Osteoblast (primary cell): ENCODE results near the gene GLRX5. TPM values are rescaled to one million over a fixed set of nuclear protein-coding genes. Genes with fewer than 3 reads are reported as not detected.

Experiments
- DNase-seq: peaks from one replicate; pipeline ENCODE4 v3.0.0; 2011; ENCODE audit warnings: low spot score, mixed read lengths; ENCODE audit not compliant: insufficient read length; ENCODE audit errors: missing footprints
- H2AFZ ChIP-seq: 2 replicates; pipeline ENCODE4 v1.6.0; 2011; ENCODE audit warnings: mild to moderate bottlenecking, low read length
- H3K27ac ChIP-seq: 2 replicates; pipeline ENCODE4 v1.5.1; 2011; ENCODE audit warnings: mild to moderate bottlenecking, low read depth, low read length, moderate library complexity
- H3K27me3 ChIP-seq: 2 replicates; pipeline ENCODE4 v1.6.0; 2012; ENCODE audit warnings: mild to moderate bottlenecking, control low read depth, inconsistent platforms, low read length, moderate library complexity; ENCODE audit not compliant: insufficient read depth
- H3K36me3 ChIP-seq: 2 replicates; pipeline ENCODE4 v1.5.1; 2011; ENCODE audit warnings: mild to moderate bottlenecking, low read length, control low read depth, moderate library complexity; ENCODE audit not compliant: insufficient read depth
- H3K4me1 ChIP-seq: 2 replicates; pipeline ENCODE4 v1.5.1; 2011; ENCODE audit warnings: mild to moderate bottlenecking, low read length, control low read depth, moderate library complexity; ENCODE audit not compliant: insufficient read depth
- H3K4me2 ChIP-seq: 2 replicates; pipeline ENCODE4 v1.6.0; 2011; ENCODE audit warnings: mild to moderate bottlenecking, low read length; ENCODE audit not compliant: insufficient read depth
- H3K4me3 ChIP-seq: fragments of 200-600 bp; sonication (generic); 3 replicates; pipeline ENCODE4 v1.5.1; 2012; ENCODE audit warnings: mild to moderate bottlenecking, low read length, inconsistent platforms; ENCODE audit not compliant: insufficient read depth
- H3K79me2 ChIP-seq: 2 replicates; pipeline ENCODE4 v1.6.0; 2012; ENCODE audit warnings: mild to moderate bottlenecking, low read length, control low read depth, inconsistent platforms; ENCODE audit not compliant: insufficient read depth
- H3K9me3 ChIP-seq: 2 replicates; pipeline ENCODE4 v1.5.1; 2011; ENCODE audit warnings: low read depth, low read length, control low read depth
- H4K20me1 ChIP-seq: 2 replicates; pipeline ENCODE4 v1.6.0; 2012; ENCODE audit warnings: mild to moderate bottlenecking, low read length, control low read depth; ENCODE audit not compliant: insufficient read depth
- total RNA-seq: library from RNA; depleted of rRNA; stranded (reverse); fragments of >200 nt; gene quantifications from 2 replicates; pipeline ENCODE4 v1.2.3, GENCODE V29; 2012
- TF ChIP-seq, protein P1 (sequence below): IDR thresholded peaks from 2 replicates; pipeline ENCODE4 v1.5.1; 2011; ENCODE audit warnings: mild to moderate bottlenecking, low read depth, low read length, moderate library complexity; ENCODE audit errors: extremely low read depth

GLRX5 gene
- total RNA-seq, 1 donor, result 19.9 TPM

DNA sequence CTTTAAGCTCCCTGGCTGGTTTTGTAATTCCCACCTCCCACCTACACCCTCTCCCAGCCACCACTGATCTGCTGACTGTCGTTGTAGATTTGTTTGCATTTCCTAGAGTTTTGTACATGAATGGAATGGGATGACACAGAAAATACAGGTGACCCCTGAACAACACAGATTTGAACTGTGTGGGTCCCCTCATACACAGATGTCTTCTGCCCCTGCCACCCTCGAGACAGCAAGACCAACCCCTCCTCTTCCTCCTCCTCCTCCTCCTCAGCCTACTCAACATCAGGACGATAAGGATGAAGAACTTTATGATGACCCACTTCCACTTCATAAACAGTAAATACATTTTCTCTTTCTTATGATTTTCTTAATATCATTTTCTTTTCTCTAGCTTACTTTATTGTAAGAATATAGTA is 47.2 kb upstream of the GLRX5 start:
- Histone ChIP-seq H3K36me3 (no peaks in the 10 kb centered on the region), H3K79me2 (peaks cover 9% of the 10 kb centered on the region), H3K27ac (no peak overlapping the region), H3K27me3 (no peaks in the 10 kb centered on the region), H3K4me2 (no peak overlapping the region), H2AFZ (no peak overlapping the region), H4K20me1 (no peaks in the 10 kb centered on the region), H3K4me1 (peaks cover 15% of the 10 kb centered on the region), H3K4me3 (no peak overlapping the region), H3K9me3 (no peaks in the 10 kb centered on the region)
- no peak for DNase-seq
- TF ChIP-seq, protein P1, sequence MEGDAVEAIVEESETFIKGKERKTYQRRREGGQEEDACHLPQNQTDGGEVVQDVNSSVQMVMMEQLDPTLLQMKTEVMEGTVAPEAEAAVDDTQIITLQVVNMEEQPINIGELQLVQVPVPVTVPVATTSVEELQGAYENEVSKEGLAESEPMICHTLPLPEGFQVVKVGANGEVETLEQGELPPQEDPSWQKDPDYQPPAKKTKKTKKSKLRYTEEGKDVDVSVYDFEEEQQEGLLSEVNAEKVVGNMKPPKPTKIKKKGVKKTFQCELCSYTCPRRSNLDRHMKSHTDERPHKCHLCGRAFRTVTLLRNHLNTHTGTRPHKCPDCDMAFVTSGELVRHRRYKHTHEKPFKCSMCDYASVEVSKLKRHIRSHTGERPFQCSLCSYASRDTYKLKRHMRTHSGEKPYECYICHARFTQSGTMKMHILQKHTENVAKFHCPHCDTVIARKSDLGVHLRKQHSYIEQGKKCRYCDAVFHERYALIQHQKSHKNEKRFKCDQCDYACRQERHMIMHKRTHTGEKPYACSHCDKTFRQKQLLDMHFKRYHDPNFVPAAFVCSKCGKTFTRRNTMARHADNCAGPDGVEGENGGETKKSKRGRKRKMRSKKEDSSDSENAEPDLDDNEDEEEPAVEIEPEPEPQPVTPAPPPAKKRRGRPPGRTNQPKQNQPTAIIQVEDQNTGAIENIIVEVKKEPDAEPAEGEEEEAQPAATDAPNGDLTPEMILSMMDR, result no peak

DNA sequence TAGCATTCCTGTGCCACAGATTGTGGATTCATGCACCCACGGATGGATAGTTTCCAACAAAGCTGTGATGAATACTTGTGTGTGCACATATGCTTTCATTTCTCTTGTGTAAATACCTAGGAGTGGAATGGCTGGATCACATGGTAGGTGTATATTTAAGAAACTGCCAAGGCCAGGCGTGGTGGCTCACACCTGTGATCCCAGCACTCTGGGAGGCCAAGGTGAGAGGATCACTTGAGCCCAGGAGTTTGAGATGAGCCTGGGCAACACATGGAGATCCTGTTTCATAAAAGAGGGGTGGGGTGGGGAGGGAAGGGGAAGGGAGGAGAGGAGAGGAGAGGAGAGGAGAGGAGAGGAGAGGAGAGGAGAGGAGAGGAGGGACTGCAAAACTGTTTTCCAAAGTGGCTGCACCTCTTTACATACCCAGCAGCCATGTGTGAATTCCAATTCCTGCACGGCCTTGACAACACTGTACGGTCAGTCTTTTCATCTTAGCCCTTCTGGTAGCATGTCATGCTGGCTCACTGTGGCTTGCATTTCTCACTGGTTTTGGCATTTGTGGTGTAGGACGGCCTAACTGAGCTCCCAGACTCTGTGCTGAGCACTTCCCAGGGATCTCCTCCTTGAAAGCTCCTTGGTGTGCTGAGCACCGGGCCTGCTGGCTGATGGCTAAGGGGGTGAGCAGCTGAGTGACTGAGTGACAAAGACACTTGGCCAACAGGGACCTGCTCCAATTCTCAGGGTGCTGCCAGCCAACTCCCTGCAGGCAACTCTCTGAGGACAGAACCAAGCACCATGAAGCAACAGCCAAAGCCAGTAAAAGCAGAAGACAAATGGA is 46.3 kb upstream of the GLRX5 start:
- Histone ChIP-seq H3K4me3 (no peak overlapping the region), H3K27me3 (no peaks in the 10 kb centered on the region), H3K36me3 (no peaks in the 10 kb centered on the region), H4K20me1 (no peaks in the 10 kb centered on the region), H3K27ac (no peak overlapping the region), H3K4me2 (no peak overlapping the region), H3K79me2 (peaks cover 9% of the 10 kb centered on the region), H3K9me3 (no peaks in the 10 kb centered on the region), H3K4me1 (peaks cover 8% of the 10 kb centered on the region), H2AFZ (no peak overlapping the region)
- DNase-seq, result no peak
- TF ChIP-seq, protein P1, result no peak

DNA sequence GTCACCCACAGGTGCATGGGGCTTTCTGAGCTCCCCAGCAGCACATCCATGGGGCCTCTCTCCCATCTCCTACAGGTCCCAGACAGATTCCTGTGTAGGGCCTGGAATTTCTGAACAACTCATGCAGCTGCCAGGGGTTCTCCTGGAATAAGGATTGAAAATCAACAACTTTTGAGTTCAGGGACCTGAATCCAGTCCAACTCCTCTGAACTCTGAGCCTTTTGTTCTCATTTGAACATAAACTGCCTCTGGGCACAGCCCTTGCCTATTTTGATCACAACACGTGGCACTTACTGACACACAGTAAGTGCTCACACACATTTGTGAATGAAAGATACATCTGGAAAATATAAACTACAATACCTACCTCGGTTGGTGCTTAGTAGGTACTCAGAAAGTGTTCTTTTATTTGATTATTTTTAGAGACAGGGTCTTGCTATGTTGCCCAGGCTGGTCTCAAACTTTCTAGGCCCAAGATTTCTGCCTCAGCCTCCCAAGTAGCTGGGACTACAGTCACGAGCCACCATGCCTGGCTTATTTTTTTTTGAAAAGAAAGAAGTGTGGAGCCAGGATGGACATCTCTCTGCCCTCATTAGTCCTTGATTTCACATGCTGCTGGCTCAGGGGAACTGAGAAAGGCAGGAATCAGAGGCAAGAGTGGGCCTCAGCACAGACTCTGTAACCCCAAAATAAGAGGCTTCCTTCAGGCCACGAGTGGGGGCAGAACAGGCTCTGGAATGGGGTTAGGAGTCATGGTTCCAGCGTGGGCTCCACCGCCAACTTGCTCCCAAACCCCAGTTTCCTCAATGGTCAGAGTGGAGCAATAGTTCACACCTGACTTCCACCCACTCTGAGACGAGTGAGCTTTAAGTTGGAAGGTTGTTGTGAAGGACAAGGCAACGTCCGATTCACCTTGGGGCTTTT is 45.4 kb upstream of the GLRX5 start:
- TF ChIP-seq, protein P1, result no peak
- H3K27ac ChIP-seq, result no peak overlapping the region

DNA sequence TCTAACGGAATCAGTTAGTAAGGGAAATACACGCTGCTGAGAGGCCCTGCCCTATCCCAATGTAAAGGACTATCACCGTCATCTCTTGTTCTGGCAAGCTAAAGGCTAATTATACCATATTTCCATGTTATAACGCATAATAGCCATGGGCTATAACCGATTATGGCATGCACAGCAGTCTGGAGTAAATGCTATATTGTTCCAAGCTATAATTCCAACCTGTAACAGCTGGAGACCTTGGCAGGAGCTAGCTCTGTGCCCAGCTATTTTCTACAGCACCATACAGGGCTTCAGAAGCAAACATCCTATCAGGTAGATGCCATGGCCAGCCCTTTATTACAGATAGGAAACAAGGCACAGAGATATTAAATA is 44.7 kb upstream of the GLRX5 start:
- DNase-seq, result no peak
- Histone ChIP-seq H3K27me3 (no peaks in the 10 kb centered on the region), H2AFZ (no peak overlapping the region), H3K9me3 (no peaks in the 10 kb centered on the region), H4K20me1 (no peaks in the 10 kb centered on the region), H3K79me2 (peaks cover 12% of the 10 kb centered on the region), H3K36me3 (no peaks in the 10 kb centered on the region), H3K4me2 (no peak overlapping the region), H3K4me1 (peaks cover 3% of the 10 kb centered on the region), H3K4me3 (no peak overlapping the region), H3K27ac (no peak overlapping the region)
- TF ChIP-seq, protein P1, result no peak

More for the DNA sequence above, 45.4 kb upstream of the GLRX5 start:
- no peak for DNase-seq
- H4K20me1 ChIP-seq, result no peaks in the 10 kb centered on the region
- H3K79me2 ChIP-seq, result peaks cover 10% of the 10 kb centered on the region
- no peak overlapping the region for H3K4me2 ChIP-seq
- no peaks in the 10 kb centered on the region for H3K9me3 ChIP-seq
- H3K4me3 ChIP-seq, result no peak overlapping the region
- peak overlapping the region; percentile 35 for H2AFZ ChIP-seq
- peaks cover 3% of the 10 kb centered on the region for H3K4me1 ChIP-seq
- no peaks in the 10 kb centered on the region for H3K27me3 ChIP-seq
- no peaks in the 10 kb centered on the region for H3K36me3 ChIP-seq
